Stimulated activated CD4-positive, alpha-beta T cell treated with anti-CD3 and anti-CD28 coated beads, TNF-alpha, amount 100 ng/mL, for 4 hours (primary cell): ENCODE measurements around the gene CUX1.

ENCODE experiments used
- DNase-seq, 3 experiments: peaks; one replicate each; pipeline ENCODE4 v3.0.0-alpha.2; 2020; ENCODE audit warnings: low read depth in 3 of 3

The CUX1 gene

GRCh38 chr7:102073931-102074880 is 256.8 kb downstream of the CUX1 start:
- DNase-seq: no peak

GRCh38 chr7:102075126-102075525 is 257.7 kb downstream of the CUX1 start:
- DNase-seq: no peak

- DNase-seq: no peak
Measured at GRCh38 chr7:102075553-102076135, 258.2 kb downstream of the CUX1 start.

- no peak for DNase-seq
Measured at GRCh38 chr7:102077081-102077480, 259.7 kb downstream of the CUX1 start.

- no peak for DNase-seq
Measured at GRCh38 chr7:102079140-102080018, 262.0 kb downstream of the CUX1 start.

- no peak for DNase-seq
Measured at GRCh38 chr7:102080019-102080433, 262.6 kb downstream of the CUX1 start.

- DNase-seq: no peak
Measured at GRCh38 chr7:102080434-102081243, 263.2 kb downstream of the CUX1 start.

GRCh38 chr7:102081244-102081627 is 263.8 kb downstream of the CUX1 start:
- DNase-seq: no peak

GRCh38 chr7:102082693-102083368 is 265.4 kb downstream of the CUX1 start:
- DNase-seq: no peak

GRCh38 chr7:102085218-102085772 is 267.9 kb downstream of the CUX1 start:
- DNase-seq: no peak

- DNase-seq: no peak
Measured at GRCh38 chr7:102089175-102090098, 272.0 kb downstream of the CUX1 start.

- DNase-seq: no peak
Measured at GRCh38 chr7:102093599-102094315, 276.3 kb downstream of the CUX1 start.

- no peak for DNase-seq
Measured at GRCh38 chr7:102094316-102094650, 276.9 kb downstream of the CUX1 start.

GRCh38 chr7:102095321-102096011 is 278.0 kb downstream of the CUX1 start:
- DNase-seq: no peak

GRCh38 chr7:102096012-102096332 is 278.5 kb downstream of the CUX1 start:
- DNase-seq: no peak

GRCh38 chr7:102096706-102097427 is 279.4 kb downstream of the CUX1 start:
- DNase-seq: no peak

GRCh38 chr7:102097601-102098161 is 280.3 kb downstream of the CUX1 start:
- no peak for DNase-seq
